Mucosa of descending colon (tissue), 3 donors: ENCODE results near the gene TSPAN15. TPM values are rescaled to one million over a fixed set of nuclear protein-coding genes. Genes with fewer than 3 reads are reported as not detected.

Experiments
- ATAC-seq: fragments of 200-7000 bp; cut with Tn5 transposase; one replicate; pipeline ENCODE4 v1.9.1; 2020; ENCODE audit warnings: mild to moderate bottlenecking, moderate library complexity
- DNase-seq, 3 donors: peaks; one replicate each; pipeline ENCODE4 v3.0.0-alpha.2; 2020
- H3K36me3 ChIP-seq: fragments of 200-600 bp; one replicate; pipeline ENCODE4 v1.8.0; 2021; ENCODE audit warnings: low read depth, mild to moderate bottlenecking
- H3K4me1 ChIP-seq: fragments of 200-600 bp; one replicate; pipeline ENCODE4 v1.8.0; 2021; ENCODE audit warnings: low read depth, mild to moderate bottlenecking
- H3K4me3 ChIP-seq: fragments of 200-600 bp; one replicate; pipeline ENCODE4 v1.8.0; 2021; ENCODE audit warnings: mild to moderate bottlenecking
- H3K9me3 ChIP-seq: fragments of 200-600 bp; one replicate; pipeline ENCODE4 v1.8.0; 2021; ENCODE audit warnings: mild to moderate bottlenecking
- CTCF ChIP-seq: fragments of 200-600 bp; IDR thresholded peaks from one replicate; pipeline ENCODE4 v1.8.0; 2022; ENCODE audit warnings: antibody characterized with exemption, mild to moderate bottlenecking
- intact Hi-C, 2 donors: fragments of 100-400 bp; cut with DNase I in 1 of 2; cut with micrococcal nuclease in 1 of 2; formaldehyde crosslinking; loops; one replicate each; pipeline versions ENCODE4 v1.11.0 to v1.11.1; 2022; cut with DNase I, micrococcal nuclease
- total RNA-seq, 3 donors: library from RNA; stranded (reverse); fragmentation: NEBNext Ultra II Directional in 2 of 3; extraction: Animal tissue kit (Norgen Biotek cat#: 25700) in 2 of 3; gene quantifications; one replicate each; pipeline versions ENCODE4 v1.2.1 to v1.2.4, GENCODE V29; 2021 to 2023
- donor health status: DM: no; HTN: no; CAD: no; lungs with moderate emphysema.
- donor health status: DM: no; HTN: no; CAD: no.
- donor health status: DM: no; HTN: yes; CAD: no.

TSPAN15 gene
- total RNA-seq, 3 donors from 2014 or later: 118 to 183 (median 139) TPM

DNA sequence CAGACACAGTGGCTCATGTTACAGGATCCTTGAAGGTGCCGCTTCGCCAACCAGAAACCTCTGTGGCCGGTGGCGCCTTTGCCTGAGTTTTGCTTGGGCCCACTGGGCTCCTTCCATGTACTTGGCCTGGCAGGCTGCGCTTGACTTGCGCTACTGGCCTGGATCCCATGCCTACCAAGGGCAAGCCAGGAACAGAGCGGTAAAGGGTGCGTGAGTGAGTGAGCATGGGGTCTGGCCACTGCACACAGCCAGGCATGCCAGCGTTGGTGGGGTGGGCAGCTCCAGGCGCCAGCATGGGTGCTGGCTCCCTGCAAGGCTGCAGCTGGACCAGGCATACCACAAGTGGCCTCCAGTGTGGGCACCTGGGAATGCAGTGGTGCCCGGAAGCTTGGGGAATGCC, 16.3 kb upstream of the TSPAN15 start:
- H3K36me3 ChIP-seq: no peaks in the 10 kb centered on the region
- H3K4me3 ChIP-seq: no peak overlapping the region
- intact Hi-C loops: no loop called here
- DNase-seq (peak in 1 of 3 donors; percentile 31), ATAC-seq (no peak)
- no peaks in the 10 kb centered on the region for H3K9me3 ChIP-seq
- peaks cover 25% of the 10 kb centered on the region for H3K4me1 ChIP-seq
- no peak for TF ChIP-seq CTCF

DNA sequence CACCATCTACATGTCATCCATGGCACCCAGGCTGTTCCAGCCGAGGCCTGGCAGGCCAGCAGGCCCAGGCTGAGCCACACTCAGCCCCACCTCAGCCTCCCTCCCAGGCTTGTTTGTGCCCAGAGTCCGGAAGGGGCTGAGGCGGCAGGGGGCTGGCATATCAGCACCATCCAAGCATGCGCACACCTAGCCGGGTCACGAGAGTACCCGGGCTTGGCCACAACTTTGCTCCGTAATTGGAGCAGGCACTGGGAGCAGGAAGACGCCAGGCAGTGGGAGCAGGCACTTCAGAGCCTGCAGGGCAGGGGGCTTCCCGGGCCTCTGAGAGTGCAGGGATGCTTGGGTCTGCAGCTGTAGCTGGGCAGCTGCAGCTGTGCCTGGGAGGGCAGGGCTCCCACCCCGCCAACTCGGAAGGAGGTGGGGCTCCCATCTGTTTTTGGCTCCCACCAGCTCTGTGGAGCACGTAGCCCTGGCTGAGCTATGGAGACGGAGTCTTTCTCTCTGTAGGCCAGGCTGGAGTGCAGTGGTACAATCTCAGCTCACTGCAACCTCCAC, 15.2 kb upstream of the TSPAN15 start:
- no peaks in the 10 kb centered on the region for H3K9me3 ChIP-seq
- peak in 1 of 3 donors; percentile 22 for DNase-seq
- intact Hi-C loops: no loop called here
- no peak for TF ChIP-seq CTCF
- no peaks in the 10 kb centered on the region for H3K36me3 ChIP-seq
- peaks cover 27% of the 10 kb centered on the region for H3K4me1 ChIP-seq
- no peak overlapping the region for H3K4me3 ChIP-seq
- ATAC-seq: no peak

DNA sequence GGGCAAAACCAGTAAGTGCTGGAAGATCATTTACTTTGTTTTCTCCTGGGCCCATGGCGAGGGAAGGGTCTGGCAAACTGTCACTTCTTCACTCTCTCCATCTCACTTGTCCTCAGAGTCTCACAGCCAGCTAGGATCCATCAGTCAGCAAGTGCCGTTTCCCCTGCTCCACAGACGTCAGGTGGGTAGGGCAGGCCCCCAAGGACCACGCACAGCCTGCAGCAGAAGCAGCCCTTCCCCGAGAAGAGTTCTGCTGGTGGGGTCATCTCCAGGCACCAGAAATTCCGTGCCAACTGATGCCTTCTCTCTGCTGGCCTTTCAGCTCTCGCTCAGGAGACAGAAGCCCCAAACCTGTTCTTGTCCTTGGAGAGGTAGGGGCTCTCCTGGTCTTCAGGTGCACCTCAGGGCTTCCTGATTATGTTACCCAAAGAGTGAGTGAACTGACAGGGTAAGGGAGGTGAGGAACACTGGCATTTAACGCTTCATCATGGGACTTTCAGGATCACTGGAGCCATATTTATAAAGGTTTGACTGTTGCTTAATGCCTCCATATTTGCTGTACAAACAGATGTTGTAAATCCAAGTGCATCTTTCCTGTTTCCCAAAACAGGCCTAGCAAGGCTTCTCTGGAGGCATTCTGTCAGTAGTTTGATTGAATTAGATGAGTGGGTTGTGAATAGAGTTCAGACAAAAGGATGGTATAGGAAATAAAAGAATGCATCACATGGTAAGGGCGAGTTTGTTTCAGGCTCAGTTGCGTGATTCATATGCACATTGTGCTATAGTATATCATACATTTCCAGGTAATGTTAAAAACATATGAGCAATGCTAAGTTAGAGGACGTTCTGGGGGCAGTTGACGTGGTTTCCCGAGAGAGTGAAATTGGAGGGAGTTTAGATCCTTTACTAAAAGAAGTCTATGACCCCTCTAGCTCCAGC, 13.7 kb upstream of the TSPAN15 start:
- Histone ChIP-seq H3K4me3 (no peak overlapping the region), H3K36me3 (no peaks in the 10 kb centered on the region), H3K4me1 (peaks cover 27% of the 10 kb centered on the region), H3K9me3 (no peaks in the 10 kb centered on the region)
- no peak for DNase-seq
- ATAC-seq: no peak
- intact Hi-C loops: no loop called here
- TF ChIP-seq CTCF: no peak

GRCh38 chr10:69438536-69439349, 12.5 kb upstream of the TSPAN15 start:
- intact Hi-C loops: no loop called here
- TF ChIP-seq CTCF: no peak
- Histone ChIP-seq H3K36me3 (no peaks in the 10 kb centered on the region), H3K9me3 (no peaks in the 10 kb centered on the region), H3K4me3 (no peak overlapping the region), H3K4me1 (peaks cover 26% of the 10 kb centered on the region)
- ATAC-seq (peak; percentile 86), DNase-seq (peak in 1 of 3 donors; percentile 56)

GRCh38 chr10:69439350-69439739, 11.9 kb upstream of the TSPAN15 start:
- TF ChIP-seq CTCF: no peak
- intact Hi-C loops: no loop called here
- no peak overlapping the region for H3K4me3 ChIP-seq
- H3K9me3 ChIP-seq: no peaks in the 10 kb centered on the region
- DNase-seq: peak; percentile 72 to 85 (median 77)
- peak; percentile 87 for ATAC-seq
- peaks cover 22% of the 10 kb centered on the region for H3K4me1 ChIP-seq
- no peaks in the 10 kb centered on the region for H3K36me3 ChIP-seq
